ENCODE results near the gene VEGFC.

The VEGFC gene

DNA sequence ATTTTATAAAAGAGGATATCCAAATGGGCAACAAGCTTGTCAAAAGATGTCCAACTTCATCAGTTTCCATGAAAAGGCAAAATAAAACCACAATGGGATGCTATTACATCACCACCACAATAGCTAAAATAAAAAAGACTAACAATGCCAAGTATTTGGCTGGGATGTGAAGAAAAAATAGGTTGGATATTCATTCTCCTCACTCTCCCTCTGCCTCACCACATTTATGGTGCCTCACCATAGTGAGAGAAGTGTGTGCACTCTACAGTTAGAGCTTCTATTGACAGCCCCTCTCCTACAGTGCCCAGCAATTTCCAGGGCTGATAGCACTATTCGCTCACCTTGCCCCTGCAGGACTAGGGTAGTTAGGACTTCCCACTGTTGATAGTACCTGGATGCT lies 25.5 kb downstream of the VEGFC start:
- FAIRE-seq (no peak), DNase-seq (ENCODE audit: insufficient read length, low spot score) (no peak)

DNA sequence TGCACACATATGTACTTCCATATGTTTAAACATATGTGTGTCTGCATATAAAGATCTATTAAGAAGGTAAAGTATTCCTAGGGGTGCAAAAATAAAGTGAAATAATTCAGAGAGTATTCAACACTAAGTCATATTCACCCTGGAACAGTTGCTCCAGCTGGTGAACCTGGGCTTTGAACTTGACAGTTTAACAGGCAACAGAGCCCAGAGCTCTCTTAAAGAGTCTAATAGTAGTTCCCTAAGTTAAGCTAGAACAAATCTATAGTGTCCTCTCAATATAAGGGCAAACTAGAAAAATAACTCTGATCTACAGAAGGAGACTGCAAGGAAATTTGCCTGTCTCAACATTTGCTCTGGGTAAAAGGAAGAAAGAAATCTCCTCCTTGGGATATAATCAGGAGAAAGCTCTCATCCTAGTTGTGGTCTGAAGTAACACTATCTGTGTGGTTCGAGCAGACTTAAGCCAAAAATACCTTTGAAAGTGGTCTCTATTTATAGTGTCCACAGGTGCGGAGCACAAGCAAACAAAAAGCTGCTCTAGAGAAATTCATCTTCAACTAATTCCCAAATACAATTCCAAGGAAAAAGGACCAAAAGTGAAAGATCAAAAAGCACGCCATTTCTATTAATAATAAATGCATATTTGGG lies 29.9 kb downstream of the VEGFC start:
- FAIRE-seq (no peak), DNase-seq (ENCODE audit: insufficient read length, low spot score) (no peak)

DNA sequence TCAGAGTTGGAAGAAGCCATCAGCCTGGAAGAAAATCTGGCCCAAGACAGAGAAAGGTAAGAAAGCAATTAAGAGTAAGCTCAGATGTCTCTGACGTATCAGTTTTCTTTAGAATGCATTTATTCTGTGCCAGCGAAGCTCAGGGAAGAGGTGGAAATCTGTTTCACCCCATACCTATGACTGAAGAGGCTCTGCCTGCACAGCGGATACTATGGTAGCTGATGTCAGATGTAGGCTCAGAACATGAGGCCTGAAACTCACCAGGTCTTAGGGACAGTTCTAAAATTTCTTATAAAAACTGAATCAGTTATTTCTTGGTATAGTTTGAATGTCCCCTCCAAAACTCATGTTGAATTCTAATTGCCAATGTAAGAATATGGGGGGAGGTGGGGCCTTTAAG lies 30.9 kb downstream of the VEGFC start:
- DNase-seq (ENCODE audit: insufficient read length, low spot score) (no peak), FAIRE-seq (no peak)

DNA sequence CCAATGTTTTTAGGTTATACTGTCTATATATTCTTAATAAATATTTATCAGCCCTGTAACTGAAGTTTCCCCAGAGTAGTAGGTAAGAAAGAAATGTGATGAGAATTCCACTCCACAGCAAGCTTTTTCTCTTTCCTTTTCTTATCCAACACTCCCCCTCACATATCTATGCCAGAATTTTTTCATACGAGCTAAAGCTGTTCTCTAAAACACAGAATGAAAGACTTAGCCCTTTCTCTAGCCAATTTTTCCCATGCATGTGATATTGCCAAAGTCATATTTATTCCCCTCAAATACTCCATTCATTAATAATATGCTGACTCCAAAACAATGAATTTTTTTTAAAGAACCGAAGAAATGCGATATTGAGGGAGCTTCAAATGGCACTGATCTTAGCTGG lies 32.3 kb downstream of the VEGFC start:
- FAIRE-seq, result no peak
- no peak for DNase-seq (ENCODE audit: insufficient read length, low spot score)

DNA sequence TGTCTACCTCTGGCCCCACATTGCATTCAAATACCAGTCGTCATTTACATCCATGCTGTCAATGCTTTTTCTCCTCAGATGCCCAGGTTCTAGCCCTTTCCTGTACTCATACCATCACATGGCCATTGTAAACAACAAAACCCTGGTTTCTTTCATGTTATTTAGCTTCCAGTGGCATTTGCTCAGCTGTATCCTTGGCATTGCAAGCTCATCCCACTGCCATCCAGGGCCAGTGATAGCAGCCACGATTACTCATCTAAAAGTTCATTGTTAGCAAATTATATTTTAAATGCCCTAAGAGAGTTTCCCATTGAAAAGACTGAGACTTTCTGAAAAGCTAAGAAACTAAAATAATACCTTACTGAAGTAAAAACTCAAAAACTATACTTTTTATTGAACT lies 34.0 kb downstream of the VEGFC start:
- FAIRE-seq, result no peak

DNA sequence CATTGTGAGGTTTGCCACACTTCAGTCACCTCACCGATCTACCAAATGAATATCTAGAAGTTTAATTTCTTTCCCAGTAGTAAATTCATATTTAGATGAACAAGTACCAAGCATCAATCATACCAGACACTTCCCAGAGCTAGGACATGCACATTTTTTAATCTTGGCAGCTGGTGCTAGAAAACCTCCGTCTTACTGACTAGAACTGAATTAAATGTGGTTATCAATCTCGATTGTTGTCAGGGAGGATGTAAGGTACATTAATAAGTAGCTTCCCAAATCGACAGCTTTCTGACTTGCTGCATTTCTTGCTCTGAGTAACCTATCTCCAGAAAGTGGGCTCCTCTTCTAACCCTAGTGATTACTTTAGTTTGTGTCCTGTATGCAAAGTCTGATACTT lies 34.4 kb downstream of the VEGFC start:
- FAIRE-seq, result no peak
- no peak for DNase-seq (ENCODE audit: insufficient read length, low spot score)

More for the DNA sequence above, 34.0 kb downstream of the VEGFC start:
- no peak for DNase-seq (ENCODE audit: insufficient read length, low spot score)

DNA sequence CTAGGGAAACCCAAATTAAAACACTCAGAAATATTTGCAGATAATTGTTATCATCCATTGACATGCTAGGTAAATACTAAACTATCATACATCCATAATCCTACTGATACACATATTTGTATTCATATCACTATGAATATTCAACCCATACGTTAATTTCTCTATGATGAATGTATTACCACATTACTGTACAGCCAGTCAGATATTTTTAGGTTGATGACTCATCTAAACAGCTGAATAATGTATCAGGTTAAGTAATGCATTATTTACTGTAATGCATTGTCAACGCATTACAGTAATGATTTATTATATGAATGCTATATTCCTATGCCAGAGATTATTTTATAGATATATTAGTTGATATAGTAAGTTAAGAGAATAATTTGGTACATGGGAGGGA lies 37.1 kb downstream of the VEGFC start:
- DNase-seq (ENCODE audit: insufficient read length, low spot score), result no peak
- no peak for FAIRE-seq

DNA sequence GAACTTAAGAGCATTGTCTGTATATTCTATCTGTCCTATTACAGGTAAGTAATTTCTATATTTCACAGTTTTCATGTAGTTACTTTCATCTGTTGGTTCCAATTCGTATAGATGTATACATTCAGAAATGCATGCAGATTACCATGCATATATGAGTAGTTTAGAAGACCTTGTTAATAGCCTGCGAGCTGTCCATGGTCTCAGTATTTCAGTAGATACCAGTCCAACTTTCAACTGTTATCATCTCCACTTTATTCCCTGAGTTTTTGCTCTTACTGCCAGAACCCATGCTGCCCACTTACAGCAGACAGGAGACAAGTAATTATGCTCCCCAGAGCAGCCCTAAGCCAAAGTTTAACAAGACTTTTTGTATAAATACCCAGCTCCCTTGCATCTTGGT lies 37.7 kb downstream of the VEGFC start:
- DNase-seq (ENCODE audit: insufficient read length, low spot score) (no peak), FAIRE-seq (no peak)

DNA sequence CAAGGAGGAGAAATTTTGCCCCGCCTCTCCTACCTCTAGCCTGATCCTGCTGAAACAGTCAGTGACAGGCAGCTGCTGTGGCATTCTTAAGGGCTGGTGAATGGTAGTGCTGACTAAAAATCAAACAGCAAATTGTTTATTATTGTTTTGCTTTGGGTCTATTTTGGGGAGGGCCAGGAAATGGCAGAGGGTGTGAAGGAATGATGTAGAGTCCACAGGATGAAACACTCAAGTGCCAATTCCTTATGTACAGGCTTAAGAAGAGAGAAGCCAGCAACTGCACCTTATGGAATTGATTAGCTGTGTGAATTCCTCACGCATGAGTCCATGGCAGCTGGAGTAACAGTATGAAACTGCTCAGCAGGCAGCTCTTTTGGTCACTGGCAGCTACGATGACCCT lies 39.7 kb downstream of the VEGFC start:
- FAIRE-seq (no peak), DNase-seq (ENCODE audit: insufficient read length, low spot score) (no peak)

DNA sequence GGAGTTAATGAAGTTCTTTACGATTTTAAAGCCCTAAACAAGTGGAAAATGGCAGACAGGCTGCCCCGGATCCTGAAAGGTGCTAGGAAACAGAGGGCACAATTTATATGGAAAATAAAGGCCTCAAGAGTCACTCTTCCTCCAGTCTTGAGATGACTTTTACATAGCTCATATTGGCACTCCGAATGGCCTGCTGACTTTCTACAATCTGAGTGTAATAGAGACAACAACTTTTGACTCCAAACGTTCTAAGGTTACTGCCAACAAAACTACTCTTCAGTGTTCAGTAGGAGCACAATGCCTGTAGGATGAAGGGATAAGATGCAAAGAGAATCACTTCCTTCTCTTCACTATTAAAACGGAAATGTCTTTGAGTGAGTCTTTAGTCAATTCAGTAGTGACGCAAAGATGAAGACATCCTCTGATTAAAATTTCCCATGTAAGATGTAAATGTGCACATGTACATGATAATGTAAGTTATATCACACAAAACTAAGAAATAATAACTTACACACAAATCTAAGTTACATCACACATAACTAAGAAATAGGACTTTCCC lies 40.5 kb downstream of the VEGFC start:
- DNase-seq (ENCODE audit: insufficient read length, low spot score) (no peak), FAIRE-seq (no peak)

DNA sequence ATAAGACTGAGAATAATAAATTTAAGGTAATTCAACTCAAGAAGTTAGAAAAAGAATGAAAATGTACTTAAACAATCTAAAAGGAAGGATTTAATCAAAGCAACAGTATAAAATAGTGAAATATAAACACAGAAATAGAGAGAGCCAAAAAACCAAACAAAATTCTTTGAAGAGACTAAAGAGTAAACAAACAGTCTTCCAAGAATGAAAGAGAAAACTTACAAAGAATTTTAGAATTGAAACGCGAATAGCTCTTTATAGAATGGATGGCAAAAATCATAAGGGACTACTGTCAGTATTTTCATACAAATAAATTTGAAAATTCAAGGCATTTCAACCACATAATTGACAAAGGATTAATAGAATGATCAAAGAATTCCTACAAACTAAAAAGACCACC lies 41.7 kb downstream of the VEGFC start:
- DNase-seq (ENCODE audit: insufficient read length, low spot score) (no peak), FAIRE-seq (no peak)

DNA sequence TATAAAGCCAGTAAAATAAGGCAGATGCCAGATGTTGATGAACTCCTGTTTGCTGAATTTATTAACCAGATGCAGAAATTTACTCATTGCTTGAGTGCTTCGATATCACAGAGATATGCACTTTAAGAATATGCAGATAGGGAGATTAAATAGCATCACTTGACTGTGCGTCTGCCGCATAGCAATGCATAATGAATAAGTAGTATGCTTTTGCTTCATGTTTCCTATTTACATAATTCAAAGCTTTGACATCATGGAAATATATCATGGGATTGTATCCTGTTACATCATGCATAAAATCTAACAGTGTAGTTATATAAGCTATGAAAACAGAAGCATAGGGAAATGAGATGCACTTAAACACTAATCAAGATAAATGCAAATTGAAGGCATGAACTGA lies 45.9 kb downstream of the VEGFC start:
- FAIRE-seq (no peak), DNase-seq (ENCODE audit: insufficient read length, low spot score) (no peak)

DNA sequence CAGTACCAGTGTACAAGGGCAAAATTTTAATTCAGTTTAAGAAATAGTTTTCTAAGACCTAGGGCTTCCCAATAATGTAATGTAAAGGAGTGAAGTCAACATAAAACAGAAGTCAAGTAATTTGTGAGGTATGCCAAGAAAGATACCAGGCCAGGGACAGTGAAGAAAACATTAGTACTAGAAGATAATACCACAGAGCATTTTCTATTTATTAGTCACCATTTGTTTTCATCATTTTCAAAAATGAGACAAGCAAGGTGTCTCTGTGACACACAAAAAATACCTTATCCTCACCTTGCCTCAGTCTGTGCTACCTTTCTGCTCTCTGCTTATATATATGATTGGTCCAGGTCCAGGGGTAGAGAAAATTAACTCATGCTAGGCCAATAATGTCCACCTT lies 46.8 kb downstream of the VEGFC start:
- DNase-seq (ENCODE audit: insufficient read length, low spot score), result no peak
- FAIRE-seq, result no peak

DNA sequence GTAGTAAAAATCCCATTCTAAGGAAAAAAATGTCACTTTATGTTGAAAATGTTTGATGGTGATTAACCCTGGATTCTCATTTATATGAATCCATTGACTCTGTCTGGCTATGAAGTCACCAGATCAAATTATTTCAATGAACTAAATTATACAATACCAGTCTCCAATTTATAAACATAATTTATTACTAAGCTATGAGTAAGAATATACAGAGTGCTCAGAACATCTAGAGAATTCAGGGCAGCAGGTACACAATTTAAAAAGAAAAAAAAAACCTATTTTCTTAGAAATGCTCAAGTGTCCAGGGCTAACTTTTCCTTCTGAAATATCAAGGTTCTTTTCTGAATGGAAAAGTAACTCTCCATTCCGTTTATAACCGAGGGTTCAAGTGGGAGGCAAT lies 48.6 kb downstream of the VEGFC start:
- FAIRE-seq (no peak), DNase-seq (ENCODE audit: insufficient read length, low spot score) (no peak)

DNA sequence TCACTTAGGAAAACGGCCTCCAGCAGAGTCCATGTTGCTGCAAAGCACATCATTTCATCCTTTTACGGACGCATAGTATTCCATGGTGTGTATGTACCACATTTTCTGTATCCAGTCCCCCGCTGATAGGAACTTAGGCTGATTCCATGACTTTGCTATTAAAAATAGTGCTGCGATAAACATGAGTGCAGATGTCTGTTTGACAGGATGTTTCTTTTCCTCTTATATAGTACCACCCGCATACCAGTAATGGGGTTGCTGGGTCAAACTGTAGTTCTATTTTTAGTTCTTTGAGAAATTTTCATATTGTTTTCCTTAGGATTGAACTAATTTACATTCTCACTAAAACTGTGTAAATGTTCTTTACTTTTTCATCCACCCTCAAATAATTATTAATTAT lies 50.5 kb downstream of the VEGFC start:
- FAIRE-seq (no peak), DNase-seq (ENCODE audit: insufficient read length, low spot score) (no peak)

DNA sequence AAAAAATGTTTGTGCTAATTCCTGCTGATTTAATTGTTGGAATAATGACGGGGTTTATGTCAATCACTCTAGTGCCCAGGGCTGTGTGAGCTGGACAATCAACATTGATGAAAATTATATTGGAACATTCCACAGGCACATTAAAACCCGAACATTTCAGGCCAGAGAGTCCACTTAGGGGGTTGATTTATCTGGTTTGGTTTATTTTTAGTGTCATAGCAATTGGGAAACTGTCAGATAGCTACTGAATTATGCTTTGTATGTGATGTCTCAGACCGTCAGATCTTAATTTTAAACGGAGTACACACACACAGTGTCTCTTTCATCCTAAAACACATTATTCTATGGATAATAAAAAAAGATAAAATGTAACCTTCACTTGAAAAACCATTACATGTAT lies 51.5 kb downstream of the VEGFC start:
- FAIRE-seq, result no peak

DNA sequence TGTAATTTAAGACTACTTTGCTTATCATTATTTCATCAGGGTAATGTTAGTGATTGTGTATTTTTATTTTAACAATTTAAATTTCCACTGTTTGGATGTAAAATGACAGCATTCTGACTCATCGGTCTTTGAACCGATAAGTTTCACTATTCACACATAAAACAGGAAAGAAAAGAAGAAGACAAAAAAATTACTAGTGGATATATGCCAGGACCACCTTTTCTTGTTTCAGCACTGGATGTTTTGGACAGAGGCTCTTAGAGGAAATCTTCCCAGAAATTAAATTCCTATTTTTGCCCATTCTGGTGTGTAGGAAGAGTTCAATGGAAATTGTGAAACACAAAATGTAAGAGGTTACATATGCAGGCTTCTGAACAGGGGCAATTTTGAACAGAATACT lies 57.4 kb downstream of the VEGFC start:
- DNase-seq (ENCODE audit: insufficient read length, low spot score) (no peak), FAIRE-seq (no peak)

More for the DNA sequence above, 51.5 kb downstream of the VEGFC start:
- DNase-seq (ENCODE audit: insufficient read length, low spot score), result no peak

DNA sequence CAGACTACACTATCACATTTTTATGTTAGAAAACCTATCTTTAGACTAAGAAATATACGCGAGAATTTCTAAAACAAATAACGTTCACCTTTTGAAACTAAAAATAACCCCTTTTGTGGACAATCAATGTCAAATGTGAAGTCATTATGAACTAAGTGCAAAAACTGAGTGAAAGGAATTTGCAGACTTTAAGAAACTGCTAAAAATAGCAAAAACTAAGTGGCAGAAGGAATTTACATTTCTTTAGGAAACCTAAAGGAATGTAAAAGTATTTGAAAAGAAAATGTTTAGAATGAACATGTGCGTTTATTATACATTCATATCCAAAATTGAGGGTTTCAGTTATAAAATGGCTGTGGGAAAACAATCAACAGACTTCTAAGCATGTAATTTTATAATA lies 58.3 kb downstream of the VEGFC start:
- FAIRE-seq, result no peak
- DNase-seq (ENCODE audit: insufficient read length, low spot score), result no peak

DNA sequence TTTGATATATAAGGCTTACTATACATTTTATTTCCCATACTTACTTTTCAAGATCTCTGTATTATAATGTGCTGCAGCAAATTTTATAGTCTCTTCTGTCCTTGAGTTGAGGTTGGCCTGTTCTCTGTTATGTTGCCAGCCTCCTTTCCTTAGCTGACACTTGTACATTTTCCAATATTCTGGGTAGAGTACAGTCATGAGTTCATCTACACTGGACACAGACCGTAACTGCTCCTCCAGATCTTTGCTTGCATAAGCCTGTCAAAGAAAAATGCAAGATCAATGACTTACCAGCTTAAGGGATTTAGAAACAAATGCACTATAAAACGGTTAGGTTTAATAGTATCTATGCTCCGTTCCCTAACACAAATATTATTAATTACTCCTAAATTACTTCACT lies 63.2 kb downstream of the VEGFC start:
- FAIRE-seq, result no peak

DNA sequence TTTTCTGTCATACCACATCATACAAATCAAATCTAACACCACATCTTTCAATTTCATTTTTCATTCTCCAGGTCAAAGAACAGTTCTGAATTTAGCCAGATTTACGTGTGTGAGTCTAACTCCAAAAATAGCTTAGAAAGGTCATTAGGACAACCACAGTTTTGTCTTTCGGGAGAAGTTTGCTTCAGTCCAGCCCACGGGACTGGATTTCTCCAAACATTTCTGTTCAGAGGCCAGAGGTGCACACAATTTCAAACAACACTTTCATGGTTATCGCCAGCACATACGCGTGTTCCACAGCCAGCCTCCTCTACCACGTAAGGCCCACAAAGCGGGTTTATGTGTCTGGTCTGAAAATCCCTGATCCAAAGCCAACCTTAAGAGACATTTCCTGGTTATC lies 65.9 kb downstream of the VEGFC start:
- FAIRE-seq, result no peak
- DNase-seq (ENCODE audit: insufficient read length, low spot score), result no peak

More for the DNA sequence above, 63.2 kb downstream of the VEGFC start:
- no peak for DNase-seq (ENCODE audit: insufficient read length, low spot score)

DNA sequence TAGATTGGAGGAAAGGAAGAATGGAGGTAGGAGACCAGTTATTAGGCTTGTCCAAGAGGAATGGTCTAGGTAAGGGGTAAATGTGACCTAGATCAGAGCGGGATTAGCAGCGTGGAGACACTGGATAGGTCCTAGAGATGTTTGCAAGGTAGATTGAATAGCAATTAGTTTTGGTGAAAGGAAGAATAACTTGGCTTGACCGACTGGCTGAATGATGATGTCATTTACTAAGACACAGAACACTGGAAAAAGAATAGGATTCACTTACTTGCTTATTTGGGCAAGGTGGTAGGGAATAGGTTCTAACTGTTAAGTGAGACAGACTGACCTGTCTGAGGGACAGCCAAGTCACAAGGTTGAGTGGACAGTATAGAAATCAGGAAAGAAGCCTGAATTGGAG lies 71.3 kb downstream of the VEGFC start:
- DNase-seq (ENCODE audit: insufficient read length, low spot score) (no peak), FAIRE-seq (no peak)

DNA sequence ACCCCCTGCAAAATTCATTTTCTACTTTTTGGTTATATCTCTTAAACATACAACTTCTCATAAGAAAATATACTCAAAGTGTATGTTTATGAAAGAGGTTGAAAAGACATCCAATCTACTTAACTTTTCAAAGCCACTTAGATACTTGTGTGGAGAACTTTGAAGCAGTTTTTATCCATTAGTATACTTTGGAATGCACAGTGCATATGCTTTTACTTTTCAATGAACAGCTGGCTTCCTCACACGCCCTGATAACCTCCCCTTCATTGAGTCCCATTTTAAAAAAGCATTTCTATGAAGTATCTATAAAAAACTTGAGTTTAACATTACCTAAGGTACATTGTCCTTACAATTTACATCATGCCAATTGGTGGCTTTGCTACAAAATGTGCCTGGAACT lies 73.8 kb downstream of the VEGFC start:
- FAIRE-seq (no peak), DNase-seq (ENCODE audit: insufficient read length, low spot score) (no peak)

DNA sequence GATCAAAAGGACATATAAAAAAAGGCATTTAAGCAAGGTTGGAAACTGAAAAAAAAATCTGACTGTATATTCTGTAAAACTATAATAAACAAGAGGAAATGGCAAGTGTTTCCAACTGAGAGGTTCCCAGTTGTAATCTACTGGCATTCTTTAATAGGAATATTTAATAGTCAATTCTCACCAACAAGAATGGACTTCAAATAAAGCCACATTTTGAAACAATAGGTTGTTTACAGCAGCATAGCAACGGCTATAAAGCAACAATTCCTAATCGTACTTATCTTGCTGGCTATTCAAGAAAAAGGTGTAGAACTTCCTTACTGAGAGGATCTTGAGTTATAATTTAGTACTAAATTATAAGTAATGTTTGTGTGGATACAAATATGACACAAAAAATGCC lies 75.5 kb downstream of the VEGFC start:
- FAIRE-seq (no peak), DNase-seq (ENCODE audit: insufficient read length, low spot score) (no peak)
